HG02885 (cell line): Measurements from ENCODE around the gene ADAMTS13.
"Not testable (repeated sequence)": the region's sequence is repeated elsewhere in the genome, so short reads cannot be mapped to it uniquely, and the experiment has no call there.

Source experiments
- ATAC-seq: cut with Tn5 transposase; IDR thresholded peaks from one replicate; pipeline ENCODE4 v1.9.1; 2021; ENCODE audit warnings: mild to moderate bottlenecking; ENCODE audit not compliant: unreplicated experiment, poor library complexity

The ADAMTS13 gene

DNA sequence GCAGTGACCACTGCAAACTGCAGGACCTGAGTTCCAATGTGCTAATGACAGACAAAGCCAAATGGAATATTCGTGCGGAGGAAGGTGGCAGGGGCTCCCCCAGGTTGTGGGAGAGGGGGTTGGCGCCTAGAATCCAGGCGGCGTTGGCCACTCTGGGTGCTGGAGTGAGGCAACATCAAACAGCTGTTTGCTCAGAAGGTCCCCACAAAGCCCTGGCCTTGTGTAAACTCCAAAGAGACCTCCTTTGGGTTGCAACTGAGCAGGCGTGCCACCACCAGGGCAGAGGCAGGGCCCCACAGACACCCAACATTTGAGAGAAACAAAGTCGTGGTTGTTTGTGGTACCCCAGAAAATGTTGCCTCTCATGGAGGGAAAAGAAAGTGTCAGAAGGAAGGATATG, 31.5 kb upstream of the ADAMTS13 start:
- no peak for ATAC-seq

DNA sequence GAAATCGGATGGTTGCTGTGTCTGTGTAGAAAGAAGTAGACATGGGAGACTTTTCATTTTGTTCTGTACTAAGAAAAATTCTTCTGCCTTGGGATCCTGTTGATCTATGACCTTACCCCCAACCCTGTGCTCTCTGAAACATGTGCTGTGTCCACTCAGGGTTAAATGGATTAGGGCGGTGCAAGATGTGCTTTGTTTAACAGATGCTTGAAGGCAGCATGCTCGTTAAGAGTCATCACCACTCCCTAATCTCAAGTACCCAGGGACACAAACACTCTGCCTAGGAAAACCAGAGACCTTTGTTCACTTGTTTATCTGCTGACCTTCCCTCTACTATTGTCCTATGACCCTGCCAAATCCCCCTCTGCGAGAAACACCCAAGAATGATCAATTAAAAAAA, 30.7 kb upstream of the ADAMTS13 start:
- ATAC-seq: not testable (repeated sequence)

DNA sequence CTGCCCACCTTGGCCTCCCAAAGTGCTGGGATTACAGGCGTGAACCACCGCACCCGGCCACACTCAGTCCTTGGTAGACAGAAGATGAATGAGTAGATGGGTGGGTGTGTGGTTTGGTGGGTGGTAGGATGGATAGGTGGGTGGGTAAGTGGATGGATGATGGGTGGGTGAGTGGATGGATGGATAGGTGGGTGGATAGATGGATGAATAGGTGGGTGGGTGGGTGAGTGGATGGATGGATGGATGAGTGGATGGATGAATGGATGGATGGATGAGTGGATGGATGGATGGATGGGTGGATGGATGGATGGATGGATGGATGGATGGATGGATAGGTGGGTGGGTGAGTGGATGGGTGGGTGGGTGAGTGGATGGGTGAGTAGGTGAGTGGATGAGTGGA, 29.9 kb upstream of the ADAMTS13 start:
- ATAC-seq: not testable (repeated sequence)

DNA sequence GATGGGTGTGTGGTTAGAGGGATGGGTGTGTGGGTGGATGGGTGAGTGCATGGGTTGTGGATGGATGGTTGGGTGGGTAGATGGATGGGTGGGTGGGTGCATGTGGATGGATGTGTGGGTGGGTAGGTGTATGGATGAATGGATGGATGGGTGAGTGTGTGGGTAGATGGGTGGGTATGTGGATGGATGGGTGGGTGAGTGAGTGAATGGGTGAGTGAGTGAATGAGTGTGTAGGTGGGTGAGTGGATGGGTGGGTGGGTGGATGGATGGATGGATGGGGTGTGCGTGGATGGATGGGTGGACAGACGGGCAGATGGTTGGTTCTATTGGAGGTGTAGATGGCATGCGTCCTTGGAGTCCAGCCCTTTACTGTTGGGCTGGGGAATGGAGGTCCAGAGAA, 28.8 kb upstream of the ADAMTS13 start:
- ATAC-seq: no peak

DNA sequence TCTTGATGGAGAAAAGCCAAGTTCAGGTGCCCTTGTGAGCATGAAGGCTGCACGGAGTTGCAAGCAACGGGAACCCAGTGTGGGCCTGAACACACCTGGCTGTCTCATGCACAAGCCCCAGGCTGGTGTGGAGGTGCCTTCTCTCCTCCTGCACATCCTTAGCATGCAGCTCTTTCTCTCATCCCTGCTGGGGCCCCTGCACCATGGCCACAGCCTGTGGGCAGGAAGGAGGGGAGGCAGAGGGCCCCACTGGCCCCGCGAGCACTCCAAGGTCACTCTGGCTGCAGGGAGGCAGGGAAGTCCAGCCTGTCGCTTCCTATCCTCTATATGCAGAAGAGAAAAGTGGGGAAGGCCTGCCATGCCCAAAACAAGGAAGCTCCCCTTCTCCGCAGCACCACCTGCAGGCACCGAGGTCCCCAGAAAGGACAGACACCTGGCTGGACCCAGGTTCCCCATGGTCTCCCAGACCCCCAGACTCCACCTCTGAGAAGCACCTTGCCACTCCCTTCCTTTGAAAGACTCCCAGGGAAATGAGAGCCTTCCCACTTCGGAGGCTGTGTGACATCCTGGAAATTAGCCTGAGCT, 27.4 kb upstream of the ADAMTS13 start:
- no peak for ATAC-seq

DNA sequence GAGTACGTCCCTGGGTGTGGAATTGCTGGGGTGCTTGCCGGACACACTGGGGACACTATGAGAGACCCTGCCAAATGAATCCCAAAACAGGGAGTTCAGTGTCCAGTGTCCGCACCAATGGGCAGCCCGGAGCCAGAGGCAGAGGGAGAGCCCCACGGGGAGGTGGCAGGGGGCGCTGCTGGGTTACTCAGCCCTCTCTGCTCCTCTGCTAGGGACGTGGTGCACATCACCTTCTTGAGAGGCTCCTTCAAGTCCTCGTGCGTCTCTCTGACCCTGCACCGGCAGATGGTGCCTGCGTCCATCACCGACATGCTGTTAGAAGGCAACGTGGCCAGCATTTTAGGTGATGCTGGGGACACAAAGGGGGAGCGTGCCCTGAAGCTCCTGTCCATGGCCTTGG, 25.2 kb upstream of the ADAMTS13 start:
- ATAC-seq: no peak

DNA sequence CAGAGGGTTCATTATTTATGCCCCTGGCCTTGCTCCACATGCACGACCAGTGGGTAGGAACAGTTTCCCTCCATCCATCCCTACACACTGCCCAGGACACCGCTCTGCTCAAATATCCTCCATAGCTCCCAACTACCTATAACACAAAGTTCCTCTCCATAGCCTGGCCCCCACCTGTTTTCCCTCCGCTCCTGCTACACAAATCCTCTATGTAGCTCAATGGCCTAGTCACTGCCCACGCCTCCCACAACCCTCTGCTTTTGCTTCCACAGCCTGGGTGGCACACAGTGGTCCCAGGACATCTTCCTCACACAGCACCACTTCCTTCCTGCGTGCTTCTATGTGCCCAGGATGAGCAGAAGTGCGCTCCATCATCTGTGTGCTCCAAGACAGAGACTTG, 24.8 kb upstream of the ADAMTS13 start:
- ATAC-seq: no peak

DNA sequence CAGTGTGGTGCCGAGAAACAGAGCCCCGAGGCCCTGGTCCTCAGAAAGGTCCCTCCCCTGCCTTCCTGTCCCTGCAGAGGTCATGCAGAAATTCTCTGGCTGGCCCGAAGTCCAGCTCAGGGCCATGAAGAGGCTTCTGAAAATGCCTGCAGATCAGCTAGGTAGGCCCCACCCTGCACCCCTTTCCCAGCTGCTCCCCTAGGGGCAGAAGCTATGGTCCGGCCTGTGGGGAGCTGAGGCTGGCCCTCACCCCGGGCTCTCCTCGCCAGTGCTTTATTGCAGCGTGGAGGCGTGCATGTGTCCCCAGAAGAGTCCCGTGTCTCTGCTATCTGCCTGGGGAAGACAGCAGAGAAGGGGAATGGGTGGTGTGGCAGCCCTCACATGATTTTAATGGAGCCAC, 24.3 kb upstream of the ADAMTS13 start:
- no peak for ATAC-seq

DNA sequence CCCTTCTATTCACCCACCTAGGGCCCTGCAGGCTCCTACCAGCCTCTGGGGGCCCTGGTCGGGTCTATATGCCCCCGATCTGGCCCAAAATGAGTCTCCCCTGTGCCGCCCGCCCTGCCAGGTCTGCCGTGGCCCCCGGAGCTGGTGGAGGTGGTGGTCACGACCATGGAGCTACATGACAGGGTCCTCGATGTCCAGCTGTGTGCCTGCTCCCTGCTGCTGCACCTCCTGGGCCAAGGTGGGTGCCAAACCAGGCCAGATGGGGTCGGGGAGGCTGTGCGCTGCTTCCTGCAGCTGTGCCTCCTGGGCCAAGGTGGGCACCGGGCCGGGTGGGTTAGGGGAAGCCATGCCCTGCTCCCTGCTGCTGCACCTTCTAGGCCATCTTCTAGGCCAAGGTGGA, 21.9 kb upstream of the ADAMTS13 start:
- no peak for ATAC-seq

DNA sequence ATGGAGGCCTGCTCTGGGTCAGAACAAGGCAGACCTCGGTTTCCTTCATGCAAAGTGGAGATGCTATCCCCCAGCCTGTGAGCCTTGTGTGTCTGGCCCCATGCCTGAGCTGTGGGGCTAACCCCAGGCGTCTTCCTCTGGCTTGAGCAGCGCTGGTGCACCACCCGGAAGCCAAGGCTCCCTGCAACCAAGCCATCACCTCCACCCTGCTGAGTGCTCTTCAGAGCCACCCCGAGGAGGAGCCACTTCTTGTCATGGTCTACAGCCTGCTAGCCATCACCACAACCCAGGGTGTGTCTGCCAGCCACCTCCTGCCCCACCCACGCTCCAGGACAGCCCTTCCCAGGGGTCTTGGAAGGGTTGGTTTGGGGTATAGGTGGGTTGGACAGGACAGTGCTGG, 20.6 kb upstream of the ADAMTS13 start:
- ATAC-seq: no peak

DNA sequence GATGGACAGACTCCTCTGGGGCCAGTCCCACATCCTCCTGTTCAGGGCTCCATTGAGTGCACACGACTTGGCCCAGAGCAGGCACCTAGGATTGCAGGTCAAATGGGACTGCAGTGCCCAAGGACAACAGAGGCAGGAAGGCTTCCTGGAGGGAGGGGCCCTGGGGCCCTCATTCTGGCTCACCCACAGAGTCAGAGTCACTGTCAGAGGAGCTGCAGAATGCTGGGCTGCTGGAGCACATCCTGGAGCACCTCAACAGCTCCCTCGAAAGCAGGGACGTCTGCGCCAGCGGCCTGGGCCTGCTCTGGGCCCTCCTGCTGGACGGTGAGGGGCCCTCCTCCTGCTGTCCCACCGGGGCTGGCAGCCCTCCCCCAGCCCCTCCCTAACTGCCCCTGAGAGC, 19.5 kb upstream of the ADAMTS13 start:
- no peak for ATAC-seq

DNA sequence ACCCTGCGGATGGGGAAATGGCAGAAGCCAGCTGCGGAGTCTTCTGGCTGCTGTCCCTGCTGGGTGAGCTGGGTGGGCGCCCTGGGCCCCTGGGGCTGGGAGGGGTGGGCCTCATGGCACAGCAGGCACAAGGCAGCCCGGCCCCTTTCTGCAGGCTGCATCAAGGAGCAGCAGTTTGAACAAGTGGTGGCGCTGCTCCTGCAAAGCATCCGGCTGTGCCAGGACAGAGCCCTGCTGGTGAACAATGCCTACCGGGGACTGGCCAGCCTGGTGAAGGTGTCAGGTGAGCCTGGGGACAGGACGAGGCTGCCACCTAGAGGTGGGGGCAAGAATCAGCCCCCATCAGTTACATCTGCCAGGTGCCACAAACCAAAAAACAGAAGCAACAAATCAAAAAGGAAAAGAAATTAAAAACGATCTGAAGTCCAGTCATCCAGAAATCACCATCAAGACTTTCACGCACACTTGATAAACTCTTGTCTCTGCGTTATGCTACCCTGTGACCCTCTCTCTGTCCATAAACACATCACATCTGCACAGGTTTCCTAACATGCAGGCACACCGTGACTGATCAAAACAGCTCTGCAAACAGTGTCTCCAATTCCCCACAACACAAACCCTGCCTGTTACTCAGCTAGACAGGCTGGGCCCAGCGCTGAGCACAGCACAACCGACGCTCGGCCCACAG, 18.3 kb upstream of the ADAMTS13 start:
- no peak for ATAC-seq

DNA sequence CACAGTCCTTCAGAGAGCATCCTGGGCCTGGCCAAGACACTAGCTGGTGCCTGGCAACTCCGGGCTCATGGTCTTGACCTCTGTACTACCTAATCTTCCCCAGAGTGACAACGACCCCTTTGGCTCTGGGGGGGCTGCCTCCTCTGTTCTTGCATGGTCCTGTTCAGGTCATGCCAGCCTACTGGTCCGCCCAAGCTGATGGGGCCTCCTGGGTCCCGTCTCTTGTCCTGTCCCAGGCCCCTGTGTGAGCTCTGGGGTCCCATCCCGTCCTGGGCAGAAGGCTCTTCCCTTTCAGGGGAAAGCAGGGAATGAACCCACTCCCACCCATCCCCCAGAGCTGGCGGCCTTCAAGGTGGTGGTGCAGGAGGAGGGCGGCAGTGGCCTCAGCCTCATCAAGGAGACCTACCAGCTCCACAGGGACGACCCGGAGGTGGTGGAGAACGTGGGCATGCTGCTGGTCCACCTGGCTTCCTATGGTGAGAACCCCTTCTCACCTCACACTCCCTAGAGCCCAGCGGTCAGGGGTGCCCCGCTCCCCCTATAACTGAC, 17.6 kb upstream of the ADAMTS13 start:
- ATAC-seq: no peak

DNA sequence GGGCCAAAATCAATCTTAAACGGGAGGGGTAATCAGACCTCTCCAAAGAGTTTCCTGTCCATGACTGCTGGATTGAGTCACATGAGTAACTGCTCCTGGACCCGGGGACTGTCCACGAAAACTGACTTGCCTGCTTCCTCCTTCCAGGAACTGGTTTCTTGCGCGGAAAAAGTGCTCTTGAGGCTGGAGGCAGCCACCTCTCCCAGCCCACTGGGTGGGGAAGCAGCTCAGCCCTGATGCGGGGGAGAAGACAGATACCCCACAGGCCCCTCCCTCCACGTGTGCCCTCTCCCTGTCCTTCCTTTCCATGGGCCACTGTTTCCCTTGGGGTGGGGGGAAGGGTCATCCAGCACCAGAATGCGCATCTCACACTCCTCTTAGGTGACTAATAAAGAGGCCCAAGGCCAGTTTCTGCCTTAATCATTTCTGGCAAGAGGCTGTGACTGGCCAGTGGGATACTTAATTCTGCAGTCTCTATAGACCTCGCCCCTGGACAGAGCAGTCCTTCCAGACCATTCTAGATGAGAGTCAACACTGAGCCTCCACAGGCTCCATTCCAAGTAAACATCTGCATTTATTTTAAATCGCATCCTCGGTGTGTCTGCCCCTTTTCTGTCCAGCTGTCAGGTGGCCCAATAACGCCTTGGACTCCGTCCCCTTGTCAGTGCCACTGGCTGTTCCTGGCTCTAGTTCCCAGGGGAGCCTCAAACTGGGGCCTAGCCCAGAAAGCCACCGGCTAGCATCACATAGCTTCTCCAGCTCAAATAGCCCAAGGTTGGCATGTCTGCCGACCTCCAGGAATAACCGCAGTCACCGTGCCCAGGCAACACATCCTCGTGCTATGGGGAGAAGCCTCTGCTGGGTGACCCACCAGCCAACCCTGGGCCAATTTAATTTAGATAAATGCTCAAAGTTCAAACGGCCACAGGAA, 16.4 kb upstream of the ADAMTS13 start:
- ATAC-seq: no peak

DNA sequence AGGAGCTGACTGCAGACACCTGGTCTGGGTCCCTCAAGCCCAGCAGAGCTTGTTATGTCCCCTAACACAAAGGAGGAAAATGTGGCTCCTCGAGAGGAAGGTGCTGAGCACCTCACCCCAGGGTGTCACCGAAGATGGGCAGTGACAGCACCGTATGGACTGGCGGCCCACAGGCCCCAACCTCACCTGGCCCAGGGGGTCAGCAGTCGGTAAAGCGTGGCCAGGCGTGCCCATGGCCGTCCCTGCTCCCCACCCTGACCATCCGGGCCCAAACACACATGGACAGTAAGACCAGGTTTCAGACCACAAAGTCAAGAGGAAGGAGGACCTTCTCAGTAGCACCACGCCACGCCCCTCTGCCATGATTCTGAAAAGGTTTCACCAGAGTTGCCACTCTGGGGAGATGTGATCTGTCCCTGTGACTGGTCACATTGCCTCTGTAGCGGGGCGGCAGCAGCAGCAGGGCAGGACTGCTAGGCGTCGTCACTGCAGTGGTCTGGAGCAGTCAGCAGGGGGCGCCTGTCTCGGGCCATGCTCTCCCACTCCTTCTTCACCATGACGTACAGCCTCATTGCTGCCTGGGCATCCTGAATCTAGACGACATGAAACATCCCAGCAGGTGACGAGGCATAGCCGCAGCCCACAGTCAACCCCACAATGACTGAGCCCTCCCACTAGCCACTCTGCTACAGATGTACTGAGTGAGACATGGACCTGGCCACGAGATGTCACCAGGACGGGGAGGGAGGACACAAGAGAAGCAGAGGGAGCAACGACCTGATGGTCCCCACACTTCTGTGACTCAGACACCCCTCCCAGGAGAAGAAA, 15.5 kb upstream of the ADAMTS13 start:
- ATAC-seq: peak; percentile 64

DNA sequence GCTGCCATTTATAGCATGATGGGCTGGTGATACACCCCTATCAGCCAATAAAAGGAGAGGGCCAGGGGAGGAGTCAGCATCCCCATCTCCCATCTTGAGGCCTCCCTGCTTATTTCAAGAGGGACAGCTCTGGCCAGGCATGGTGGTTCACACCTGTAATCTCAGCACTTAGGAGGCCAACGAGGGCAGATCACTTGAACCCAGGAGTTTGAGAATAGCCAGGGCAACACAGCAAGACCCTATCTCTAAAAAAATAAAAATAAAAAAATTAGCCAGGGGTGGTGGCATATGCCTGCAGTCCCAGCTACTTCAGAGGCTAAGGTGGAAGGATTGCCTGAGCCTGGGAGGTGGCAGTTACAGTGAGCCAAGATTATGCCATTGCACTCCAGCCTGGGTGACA, 14.1 kb upstream of the ADAMTS13 start:
- ATAC-seq: no peak

DNA sequence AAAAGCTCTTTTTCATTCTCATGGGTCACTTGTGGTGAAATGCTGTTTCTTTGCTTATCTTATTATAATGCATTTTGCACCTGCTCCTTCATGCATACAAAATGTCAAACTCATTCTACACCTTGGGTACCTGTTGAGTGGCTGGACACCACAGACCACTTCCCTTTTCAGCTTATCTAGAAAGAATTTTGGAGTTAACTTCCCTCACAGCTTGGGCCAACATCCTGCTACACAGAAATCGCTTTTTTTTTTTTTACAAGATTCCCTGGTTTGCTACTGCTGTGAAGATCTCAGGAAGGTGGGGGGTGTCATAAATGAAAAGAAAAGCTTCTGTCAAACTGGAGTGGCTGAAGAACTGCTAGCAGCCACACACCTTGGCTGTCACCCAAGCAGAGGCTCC, 7.0 kb upstream of the ADAMTS13 start:
- no peak for ATAC-seq

DNA sequence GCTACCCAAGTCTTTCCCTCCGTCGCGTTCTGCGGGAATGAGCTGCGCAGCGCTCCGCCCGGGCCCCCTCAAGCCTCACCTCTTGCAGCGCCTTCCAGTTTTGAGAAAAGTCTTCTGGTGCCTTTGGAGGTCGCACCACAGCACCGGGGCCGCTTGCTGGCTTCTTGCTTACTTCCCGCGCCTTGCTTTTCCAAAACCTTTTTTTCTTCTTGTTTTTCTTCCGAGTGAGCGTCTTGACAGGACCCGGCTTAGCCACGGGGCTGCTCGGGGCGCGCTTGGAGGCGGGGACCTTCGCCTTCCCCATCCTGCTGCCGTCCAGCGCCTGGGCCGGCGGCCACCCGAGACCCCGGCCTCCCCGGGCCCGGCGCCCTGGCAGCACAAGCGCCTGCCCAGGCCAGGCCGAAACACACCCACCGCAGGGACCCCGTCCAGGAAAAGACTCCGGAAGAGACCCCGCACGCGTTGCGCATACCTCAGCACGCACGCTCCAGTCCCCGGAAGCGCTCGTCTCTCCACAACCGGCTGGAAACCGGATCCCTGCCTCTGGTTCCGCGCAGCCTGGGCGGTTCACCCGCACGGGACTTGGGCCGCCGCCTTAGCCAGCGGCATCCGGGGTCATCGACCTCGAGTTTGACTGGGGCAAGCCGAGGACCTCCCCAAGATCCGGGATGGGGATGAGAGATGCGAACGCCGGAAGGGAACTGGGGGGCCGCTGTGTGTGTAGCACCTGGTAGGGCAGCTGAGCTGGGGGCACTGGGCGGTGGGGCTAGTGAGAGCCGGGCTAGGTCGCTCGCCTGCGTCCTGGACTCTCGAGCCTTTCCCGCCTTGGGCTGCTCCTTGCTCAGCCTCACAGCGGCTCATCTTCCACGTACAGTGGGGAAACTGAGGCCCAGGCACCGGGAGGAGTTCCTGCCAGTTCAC, 4.4 kb upstream of the ADAMTS13 start, which contains the start of gene REXO4:
Gene REXO4 (minus strand): TSS at position 470 of the 921 bp plus-strand sequence. CDS start 166 bp downstream, at position 304.
- ATAC-seq: peak; percentile 77

DNA sequence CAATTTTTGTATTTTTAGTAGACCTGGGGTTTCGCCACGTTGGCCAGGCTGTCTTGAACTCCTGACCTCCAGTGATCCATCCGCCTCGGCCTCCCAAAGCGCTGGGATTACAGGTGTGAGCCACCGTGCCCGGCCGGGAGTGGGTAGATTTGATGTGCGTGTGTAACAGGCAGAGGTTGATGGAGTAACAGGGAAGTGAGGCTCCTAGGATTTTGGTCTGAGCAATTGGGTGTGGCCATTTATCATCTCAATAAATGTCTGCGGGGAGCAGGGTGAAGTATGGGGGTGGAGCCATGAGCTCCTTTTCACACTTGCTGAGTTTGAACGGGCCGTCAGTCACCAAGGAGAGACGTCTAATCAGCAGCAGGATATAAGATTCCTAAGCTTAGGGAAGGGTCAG, 3.2 kb upstream of the ADAMTS13 start:
- no peak for ATAC-seq
